ENCODE measurements around the gene MLN. TPM values are rescaled to one million over a fixed set of nuclear protein-coding genes. Genes with fewer than 3 reads are reported as not detected.
A peak's percentile ranks its signal among the peaks of the same experiment; 100 is the strongest.

The MLN gene
- total RNA-seq, 1 experiment from 2014 or later: not detected

GRCh38 chr6:33806841-33807240 is 3.0 kb upstream of the MLN start:
- peaks cover 16% of the 10 kb centered on the region; the same call in 1 of the 2 replicates for H3K4me1 ChIP-seq (ENCODE audit: insufficient read depth, low read length)
- TF ChIP-seq CTCF (conservative IDR thresholded peaks at IDR 0.05): no peak
- no peaks in the 10 kb centered on the region for H3K79me1 ChIP-seq (ENCODE audit: insufficient read depth, low read depth, low read length, poor library complexity, severe bottlenecking)
- no peak overlapping the region for H4K5ac ChIP-seq (ENCODE audit: insufficient read length, low read depth, low read length)
- no peak overlapping the region for H3K18ac ChIP-seq (ENCODE audit: insufficient read length, low read depth, low read length)
- H3K9me3 Mint-ChIP-seq: no peaks in the 10 kb centered on the region; a peak in 1 of 5 replicates
- H3K4me1 Mint-ChIP-seq: peaks cover 54 to 69% of the 10 kb centered on the region in 2 experiments
- H2BK12ac ChIP-seq (ENCODE audit: insufficient read length, low read depth, low read length): no peak overlapping the region
- no peaks in the 10 kb centered on the region for H4K20me1 ChIP-seq (ENCODE audit: control insufficient read depth, insufficient read depth, insufficient read length)
- H2AFZ ChIP-seq (ENCODE audit: low read length): no peak overlapping the region
- H3K27me3 Mint-ChIP-seq (ENCODE audit: low read depth): peaks cover 5% of the 10 kb centered on the region; the same call in 1 of the 2 replicates
- H3K23ac ChIP-seq (ENCODE audit: insufficient read length, low read depth, low read length): no peak overlapping the region
- no peak overlapping the region for H3K9ac ChIP-seq (ENCODE audit: extremely low read depth, insufficient read length, low read length)
- no peak overlapping the region for H3K4me2 ChIP-seq (ENCODE audit: insufficient read depth, insufficient read length, low read length)
- H2BK15ac ChIP-seq (ENCODE audit: low read depth, low read length): no peak overlapping the region
- H4K91ac ChIP-seq (ENCODE audit: insufficient read length, low read depth, low read length): no peak overlapping the region
- no peak overlapping the region for H2BK20ac ChIP-seq (ENCODE audit: low read depth, low read length, poor library complexity, severe bottlenecking)
- no peak overlapping the region for H4K8ac ChIP-seq (replicated peaks; ENCODE audit: insufficient read length, low read depth, low read length)
- no peaks in the 10 kb centered on the region for H3K79me2 ChIP-seq (ENCODE audit: insufficient read depth, low read length)
- H3K4ac ChIP-seq (ENCODE audit: low read depth, low read length): no peak overlapping the region
- no peaks in the 10 kb centered on the region for H3K9me3 ChIP-seq (ENCODE audit: control insufficient read depth, low read depth, low read length)
- no peak overlapping the region for H3K4me3 Mint-ChIP-seq
- no peaks in the 10 kb centered on the region for H3K23me2 ChIP-seq (ENCODE audit: insufficient read length, low read depth, low read length, poor library complexity, severe bottlenecking)
- H3K27ac ChIP-seq (ENCODE audit: insufficient read length, low read depth, low read length): no peak overlapping the region
- peak overlapping the region in 1 of 3 experiments; percentile 24; a peak in 2 of 7 replicates for H3K27ac Mint-ChIP-seq
- no peak for DNase-seq
- no peak overlapping the region for H3K14ac ChIP-seq (ENCODE audit: insufficient read depth, low read length)
- H2BK120ac ChIP-seq (ENCODE audit: low read depth, low read length, poor library complexity, severe bottlenecking): no peak overlapping the region
- no peaks in the 10 kb centered on the region for H3K36me3 Mint-ChIP-seq (ENCODE audit: insufficient read depth in 1 of 3, low read depth in 3 of 3)
- H3T11ph ChIP-seq (ENCODE audit: low read length): no peak overlapping the region
- H2BK5ac ChIP-seq (ENCODE audit: insufficient read length, low read length): no peak overlapping the region
- no peak overlapping the region for H3K56ac ChIP-seq (ENCODE audit: insufficient read length, low read depth, low read length)
- H2AK5ac ChIP-seq (ENCODE audit: insufficient read length, low read length): no peak overlapping the region
- no CpG with 5 or more reads among the region's 9 CpGs for WGBS (ENCODE audit: extremely low coverage, insufficient read length, low lambda C conversion rate)
- no peaks in the 10 kb centered on the region for H3K27me3 ChIP-seq (ENCODE audit: insufficient read depth, low read length)

All from H9 (cell line).